IPS DF 6.9 (cell line): ENCODE results near the gene ABCC4.
"Not testable (repeated sequence)": the region's sequence is repeated elsewhere in the genome, so short reads cannot be mapped to it uniquely, and the experiment has no call there.

ENCODE experiments used
- DNase-seq: peaks from one replicate; pipeline ENCODE4 v3.0.0-alpha.2; 2013; ENCODE audit warnings: low read depth, low spot score
- H3K27ac ChIP-seq: one replicate; pipeline ENCODE4 v1.5.1; 2013; ENCODE audit warnings: low read length, control low read depth
- H3K27me3 ChIP-seq: 2 replicates; pipeline ENCODE4 v1.6.1; 2013; ENCODE audit warnings: mild to moderate bottlenecking, low read length; ENCODE audit not compliant: control insufficient read depth, insufficient read depth
- H3K36me3 ChIP-seq: 2 replicates; pipeline ENCODE4 v1.6.1; 2013; ENCODE audit warnings: low read length; ENCODE audit not compliant: control insufficient read depth, insufficient read depth
- H3K4me1 ChIP-seq: 2 replicates; pipeline ENCODE4 v1.6.1; 2013; ENCODE audit warnings: low read length; ENCODE audit not compliant: control insufficient read depth, insufficient read depth
- H3K4me3 ChIP-seq: 2 replicates; pipeline ENCODE4 v1.5.1; 2013; ENCODE audit warnings: mild to moderate bottlenecking, low read length
- H3K9me3 ChIP-seq: 2 replicates; pipeline ENCODE4 v1.6.1; 2013; ENCODE audit warnings: low read length, inconsistent platforms; ENCODE audit not compliant: control insufficient read depth, insufficient read depth
- WGBS: extraction: QIAGEN DNeasy Blood & Tissue Kit; methylation state at CpG from one replicate; pipeline ENCODE4 v1.1.7; 2013; ENCODE audit warnings: mixed read lengths, missing lambda C conversion rate; ENCODE audit not compliant: insufficient read length, insufficient coverage; 5-methylcytosine and 5-hydroxymethylcytosine counted together

The ABCC4 gene

GRCh38 chr13:95298169-95298965 lies 2.9 kb downstream of the ABCC4 start:
- no peak overlapping the region for H3K27ac ChIP-seq

DNA sequence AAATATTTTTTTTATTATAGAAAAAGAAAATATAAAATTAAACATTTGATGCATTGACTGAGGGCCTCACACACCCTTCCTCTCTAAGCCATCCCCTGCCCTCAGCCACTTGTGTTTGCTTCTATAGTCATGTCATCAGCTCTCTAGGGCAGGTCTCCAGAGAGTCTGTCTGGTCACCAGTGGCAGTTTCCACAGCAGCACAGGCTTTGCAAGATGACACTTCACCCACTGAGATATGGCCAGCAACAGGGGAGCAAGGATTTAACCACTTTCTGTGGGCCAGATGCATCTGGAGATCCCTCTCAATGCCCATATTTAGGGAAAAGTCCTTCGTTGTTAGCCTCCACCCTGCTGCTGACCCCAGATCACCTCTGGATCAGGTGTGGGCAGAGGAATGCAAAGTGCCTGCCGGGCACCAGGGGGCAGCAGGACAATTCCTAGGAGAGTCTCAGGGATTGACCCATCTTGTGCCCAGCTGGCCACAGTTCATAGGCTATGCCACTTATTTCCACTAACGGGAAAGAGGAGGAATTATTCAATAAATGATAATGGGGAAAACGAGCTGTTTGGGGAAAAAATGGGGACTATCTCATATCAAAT lies 4.8 kb downstream of the ABCC4 start:
- no peak overlapping the region for H3K4me3 ChIP-seq
- H3K27ac ChIP-seq = no peak overlapping the region
- no peaks in the 10 kb centered on the region for H3K9me3 ChIP-seq
- WGBS = no CpG with 5 or more reads among the region's 4 CpGs
- no peak for DNase-seq
- H3K4me1 ChIP-seq = peaks cover 2% of the 10 kb centered on the region; the same call in 1 of the 2 replicates
- no peaks in the 10 kb centered on the region for H3K36me3 ChIP-seq
- H3K27me3 ChIP-seq = no peaks in the 10 kb centered on the region; the same call in 1 of the 2 replicates

More at GRCh38 chr13:95298169-95298965, 2.9 kb downstream of the ABCC4 start:
- no peak for DNase-seq
- H3K9me3 ChIP-seq = no peaks in the 10 kb centered on the region
- no peaks in the 10 kb centered on the region for H3K36me3 ChIP-seq
- peaks cover 2% of the 10 kb centered on the region; the same call in 1 of the 2 replicates for H3K4me1 ChIP-seq
- no CpG with 5 or more reads among the region's 8 CpGs for WGBS
- peaks cover 5% of the 10 kb centered on the region for H3K27me3 ChIP-seq
- H3K4me3 ChIP-seq = no peak overlapping the region

- Histone ChIP-seq H3K4me1 (no peaks in the 10 kb centered on the region), H3K27ac (no peak overlapping the region), H3K27me3 (no peaks in the 10 kb centered on the region), H3K9me3 (no peaks in the 10 kb centered on the region), H3K36me3 (no peaks in the 10 kb centered on the region), H3K4me3 (no peak overlapping the region)
- no CpG with 5 or more reads among the region's 8 CpGs for WGBS
- no peak for DNase-seq
Measured at GRCh38 chr13:95295026-95295425, 6.2 kb downstream of the ABCC4 start.

DNA sequence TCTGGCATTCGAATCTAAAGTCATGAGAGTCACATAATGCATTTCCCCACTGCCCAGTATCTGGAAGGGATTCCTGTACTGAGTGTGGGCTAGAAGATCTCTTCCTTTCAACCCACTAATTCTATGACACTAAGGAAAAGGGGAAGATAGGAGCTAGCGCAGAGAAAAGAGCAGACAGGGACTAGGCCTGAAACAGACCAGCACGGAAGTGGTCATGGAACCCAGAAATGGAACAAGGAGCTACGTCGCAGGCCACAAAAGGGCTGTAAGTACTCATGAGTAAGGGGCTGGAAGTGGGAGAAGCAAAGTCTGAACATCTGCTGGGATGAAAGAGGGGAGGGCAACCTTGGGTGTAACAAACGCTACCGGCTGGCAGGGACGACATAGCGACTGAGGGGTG lies 8.6 kb downstream of the ABCC4 start:
- WGBS = no CpG with 5 or more reads among the region's 9 CpGs
- no peaks in the 10 kb centered on the region for H3K4me1 ChIP-seq
- H3K27me3 ChIP-seq = no peaks in the 10 kb centered on the region
- H3K4me3 ChIP-seq = no peak overlapping the region
- H3K9me3 ChIP-seq = no peaks in the 10 kb centered on the region
- no peak overlapping the region for H3K27ac ChIP-seq
- no peak for DNase-seq
- no peaks in the 10 kb centered on the region for H3K36me3 ChIP-seq

DNA sequence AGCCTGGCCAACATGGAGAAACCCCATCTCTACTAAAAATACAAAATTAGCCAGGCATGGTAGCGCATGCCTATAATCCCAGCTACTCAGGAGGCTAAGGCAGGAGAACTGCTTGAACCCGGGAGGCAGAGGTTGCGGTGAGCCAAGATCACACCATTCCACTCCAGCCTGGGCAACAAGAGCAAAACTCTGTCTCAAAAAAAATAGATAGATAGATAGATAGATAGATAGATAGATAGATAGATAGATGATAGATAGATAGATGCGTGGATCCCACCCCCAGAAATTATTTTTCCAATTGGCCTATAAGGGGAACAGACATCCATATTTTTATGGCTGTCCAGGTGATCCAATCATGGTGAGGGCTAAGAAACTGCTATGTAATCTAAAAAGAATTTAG lies 11.3 kb downstream of the ABCC4 start:
- WGBS = no CpG with 5 or more reads among the region's 4 CpGs
- DNase-seq, H3K36me3 ChIP-seq, H3K4me3 ChIP-seq, H3K4me1 ChIP-seq, H3K27ac ChIP-seq, H3K9me3 ChIP-seq, H3K27me3 ChIP-seq: not testable (repeated sequence)

DNA sequence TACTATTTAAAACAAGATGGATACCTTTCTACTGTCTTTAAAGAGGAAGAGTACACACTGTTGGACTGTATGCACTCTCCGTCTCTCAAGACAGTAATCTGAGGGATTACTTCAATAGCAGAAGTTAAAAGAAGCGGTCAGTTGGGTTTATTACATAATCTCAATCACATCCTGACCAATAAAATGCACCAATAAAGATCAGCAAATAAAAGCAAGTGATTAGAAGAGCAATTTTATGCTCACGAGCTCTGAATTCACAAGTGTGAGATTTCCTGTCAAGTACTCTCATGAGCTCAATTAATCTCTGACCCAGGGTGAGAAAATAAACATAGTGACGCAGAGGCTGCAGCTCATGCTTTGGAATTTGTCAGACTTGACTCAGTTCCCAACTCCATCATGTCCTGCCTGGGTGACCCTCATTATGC lies 12.2 kb downstream of the ABCC4 start:
- DNase-seq = no peak
- Histone ChIP-seq H3K9me3 (no peaks in the 10 kb centered on the region), H3K27ac (no peak overlapping the region), H3K4me1 (no peaks in the 10 kb centered on the region), H3K36me3 (no peaks in the 10 kb centered on the region), H3K4me3 (no peak overlapping the region), H3K27me3 (no peaks in the 10 kb centered on the region)
- WGBS = no CpG with 5 or more reads among the region's 4 CpGs

GRCh38 chr13:95284436-95284835 lies 16.8 kb downstream of the ABCC4 start:
- no peak for DNase-seq
- no peaks in the 10 kb centered on the region for H3K9me3 ChIP-seq
- H3K27ac ChIP-seq = no peak overlapping the region
- H3K36me3 ChIP-seq = no peaks in the 10 kb centered on the region
- no peaks in the 10 kb centered on the region for H3K4me1 ChIP-seq
- no peak overlapping the region for H3K4me3 ChIP-seq
- WGBS = no CpG with 5 or more reads among the region's 4 CpGs
- H3K27me3 ChIP-seq = no peaks in the 10 kb centered on the region

GRCh38 chr13:95279016-95279415 lies 22.2 kb downstream of the ABCC4 start:
- DNase-seq = no peak
- Histone ChIP-seq H3K4me3 (no peak overlapping the region), H3K27me3 (no peaks in the 10 kb centered on the region), H3K4me1 (no peaks in the 10 kb centered on the region), H3K9me3 (no peaks in the 10 kb centered on the region), H3K27ac (no peak overlapping the region), H3K36me3 (no peaks in the 10 kb centered on the region)
- no CpG with 5 or more reads among the region's 3 CpGs for WGBS

- Histone ChIP-seq H3K27ac (no peak overlapping the region), H3K9me3 (no peaks in the 10 kb centered on the region), H3K4me1 (no peaks in the 10 kb centered on the region), H3K36me3 (no peaks in the 10 kb centered on the region), H3K4me3 (no peak overlapping the region), H3K27me3 (no peaks in the 10 kb centered on the region)
- DNase-seq = no peak
- no CpG with 5 or more reads among the region's 4 CpGs for WGBS
Measured at GRCh38 chr13:95276037-95276505, 25.2 kb downstream of the ABCC4 start.

GRCh38 chr13:95275322-95276036 lies 25.8 kb downstream of the ABCC4 start:
- H3K27ac ChIP-seq = no peak overlapping the region

More at GRCh38 chr13:95275322-95276036, 25.8 kb downstream of the ABCC4 start:
- DNase-seq = no peak
- no CpG with 5 or more reads among the region's 4 CpGs for WGBS
- no peaks in the 10 kb centered on the region for H3K27me3 ChIP-seq
- H3K4me3 ChIP-seq = no peak overlapping the region
- no peaks in the 10 kb centered on the region for H3K36me3 ChIP-seq
- H3K9me3 ChIP-seq = no peaks in the 10 kb centered on the region
- H3K4me1 ChIP-seq = no peaks in the 10 kb centered on the region
